GM19193 (cell line): ENCODE measurements around the gene SEMA4A.

Experiments
- POLR2A ChIP-seq: IDR thresholded peaks from 4 replicates; pipeline ENCODE4 v1.6.1; 2011; ENCODE audit not compliant: insufficient read depth, insufficient read length; ENCODE audit errors: extremely low read depth

The SEMA4A gene

DNA sequence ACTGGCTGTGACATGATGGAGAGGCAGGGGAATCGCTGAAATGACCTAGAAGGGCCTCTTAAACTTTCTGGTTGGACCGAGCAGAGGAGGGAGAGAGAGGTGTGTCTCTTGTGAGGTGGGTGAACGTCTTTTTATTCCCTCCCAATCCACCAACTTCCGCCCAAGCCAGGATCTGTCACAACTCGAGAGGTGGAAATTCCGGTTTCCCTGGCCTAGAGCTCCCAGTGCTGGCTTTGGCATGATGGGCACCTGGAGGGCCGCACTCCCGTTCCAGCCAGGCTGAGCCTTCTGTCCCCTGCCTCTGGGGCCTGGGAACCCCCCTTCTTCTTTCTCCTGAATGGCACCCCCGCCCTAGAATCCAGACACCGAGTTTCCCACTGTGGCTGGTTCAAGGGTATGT is at the start of gene SEMA4A:
Gene SEMA4A (plus strand): TSS at position 224 of the 400 bp plus-strand sequence. CDS start 994 bp downstream, outside the sequence.
- TF ChIP-seq POLR2A = no peak

DNA sequence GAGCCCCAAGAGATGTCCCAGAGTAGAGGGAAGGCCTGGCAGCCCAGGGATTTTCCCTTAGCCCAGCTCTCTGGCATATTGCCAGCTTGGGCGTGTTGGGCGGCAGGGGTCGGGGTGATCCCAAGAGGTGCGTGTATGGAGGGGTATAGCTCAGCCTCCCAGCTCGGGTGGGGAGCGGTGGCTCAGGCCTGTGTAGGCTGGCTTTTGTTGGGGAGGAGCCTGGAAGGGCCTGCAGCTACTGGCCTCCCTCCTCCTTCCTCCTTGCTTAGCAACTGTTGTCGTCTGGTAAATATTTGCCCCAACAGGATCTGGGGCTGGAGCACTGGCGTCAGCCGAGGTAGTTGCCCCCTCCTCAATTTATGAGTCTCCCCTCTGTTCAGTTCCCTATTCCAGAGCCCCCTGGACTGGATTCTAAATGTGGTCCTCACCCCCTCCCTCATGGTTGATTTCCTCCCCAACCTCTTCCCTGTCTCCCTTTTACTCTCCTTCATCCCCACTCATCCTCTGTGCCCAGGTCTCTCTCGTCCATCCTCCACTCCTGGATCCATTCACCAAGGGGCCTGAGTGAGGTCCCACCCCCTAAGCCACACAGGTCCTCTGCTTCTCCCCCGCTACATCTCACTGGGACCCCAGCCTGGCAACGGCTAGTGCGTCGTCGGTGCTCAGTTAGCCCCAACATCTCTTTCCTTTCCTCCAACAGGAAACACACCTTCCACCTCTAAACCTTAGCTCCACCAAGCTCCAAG is 49.1 kb upstream of the SEMA4A start:
- TF ChIP-seq POLR2A = no peak

DNA sequence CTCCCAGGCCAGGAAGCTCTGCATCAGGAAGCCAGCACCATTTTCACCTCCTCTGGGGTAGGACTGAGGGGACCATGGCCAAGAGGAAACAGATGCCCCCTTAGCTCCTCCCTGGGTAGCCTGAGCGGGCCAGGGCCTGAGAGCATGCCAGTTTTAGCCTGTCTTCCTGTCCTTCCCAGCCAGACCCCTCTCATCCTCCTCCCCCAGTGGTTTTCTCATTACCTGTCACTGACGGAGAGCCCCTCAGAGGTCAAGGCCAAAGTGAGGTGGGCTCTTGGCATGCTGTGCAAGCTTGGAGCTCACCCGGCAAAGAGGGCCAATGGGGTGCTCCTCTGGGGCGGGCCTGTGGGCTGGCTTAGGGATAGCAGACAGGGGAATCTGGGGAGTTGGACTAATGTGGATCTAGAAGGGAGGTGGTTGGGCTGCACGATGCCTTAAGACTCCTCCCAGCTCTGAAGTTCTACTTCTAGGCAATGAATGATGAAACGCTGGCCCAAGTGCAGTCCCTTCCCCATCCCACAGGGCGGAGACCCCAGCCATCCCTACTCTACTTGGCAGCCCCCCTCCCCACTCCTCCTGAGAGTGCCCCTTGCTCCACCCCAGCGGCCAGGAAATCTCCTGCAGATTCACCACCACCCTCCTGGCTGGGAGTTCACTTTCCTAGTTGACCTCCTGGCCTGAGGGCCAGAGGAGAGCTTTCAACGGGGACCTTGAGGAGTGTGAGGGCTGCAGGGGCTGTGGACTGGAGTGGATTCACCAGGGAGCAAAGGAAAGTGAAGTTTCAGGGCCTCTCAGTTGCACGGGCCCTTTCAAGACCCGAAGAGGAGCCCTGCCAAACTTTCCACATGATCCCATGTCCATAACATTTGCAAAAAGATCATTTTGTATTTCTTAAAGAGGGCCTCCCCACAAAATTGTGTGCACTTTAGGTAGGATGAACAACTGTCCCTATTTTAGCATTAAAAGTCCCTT is 48.2 kb upstream of the SEMA4A start:
- TF ChIP-seq POLR2A = no peak

GRCh38 chr1:156106624-156107488 is 46.5 kb upstream of the SEMA4A start:
- peak; percentile 31 for TF ChIP-seq POLR2A

- no peak for TF ChIP-seq POLR2A
Measured at GRCh38 chr1:156108057-156108456, 45.3 kb upstream of the SEMA4A start.

DNA sequence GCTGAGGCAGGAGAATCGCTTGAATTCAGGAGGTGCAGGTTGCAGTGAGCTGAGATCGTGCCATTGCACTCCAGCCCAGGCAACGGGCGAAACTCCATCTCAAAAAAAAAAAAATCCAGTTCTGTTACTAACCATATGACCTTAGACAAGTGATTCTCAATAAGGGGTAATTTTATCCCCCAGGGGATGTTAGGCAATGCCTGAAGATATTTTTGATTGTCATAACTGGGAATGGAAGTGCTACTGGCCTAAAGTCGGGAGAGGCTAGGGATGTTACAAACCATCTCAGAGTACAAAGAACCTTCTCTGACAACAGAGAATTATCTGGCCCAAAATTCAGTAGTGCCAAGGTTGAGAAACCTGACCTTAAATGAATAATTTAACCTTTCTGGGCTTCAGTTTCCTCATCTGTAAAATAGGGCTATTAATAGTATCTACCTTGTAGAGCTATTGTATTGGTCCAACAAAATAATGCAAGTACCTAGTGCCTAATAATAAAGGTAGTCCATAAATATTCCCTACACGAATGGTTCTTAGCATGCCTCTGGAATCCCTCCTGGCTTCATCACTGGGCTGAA is 44.6 kb upstream of the SEMA4A start:
- no peak for TF ChIP-seq POLR2A

GRCh38 chr1:156110252-156110651 is 43.1 kb upstream of the SEMA4A start:
- TF ChIP-seq POLR2A = no peak

GRCh38 chr1:156111355-156111962 is 41.9 kb upstream of the SEMA4A start:
- no peak for TF ChIP-seq POLR2A

DNA sequence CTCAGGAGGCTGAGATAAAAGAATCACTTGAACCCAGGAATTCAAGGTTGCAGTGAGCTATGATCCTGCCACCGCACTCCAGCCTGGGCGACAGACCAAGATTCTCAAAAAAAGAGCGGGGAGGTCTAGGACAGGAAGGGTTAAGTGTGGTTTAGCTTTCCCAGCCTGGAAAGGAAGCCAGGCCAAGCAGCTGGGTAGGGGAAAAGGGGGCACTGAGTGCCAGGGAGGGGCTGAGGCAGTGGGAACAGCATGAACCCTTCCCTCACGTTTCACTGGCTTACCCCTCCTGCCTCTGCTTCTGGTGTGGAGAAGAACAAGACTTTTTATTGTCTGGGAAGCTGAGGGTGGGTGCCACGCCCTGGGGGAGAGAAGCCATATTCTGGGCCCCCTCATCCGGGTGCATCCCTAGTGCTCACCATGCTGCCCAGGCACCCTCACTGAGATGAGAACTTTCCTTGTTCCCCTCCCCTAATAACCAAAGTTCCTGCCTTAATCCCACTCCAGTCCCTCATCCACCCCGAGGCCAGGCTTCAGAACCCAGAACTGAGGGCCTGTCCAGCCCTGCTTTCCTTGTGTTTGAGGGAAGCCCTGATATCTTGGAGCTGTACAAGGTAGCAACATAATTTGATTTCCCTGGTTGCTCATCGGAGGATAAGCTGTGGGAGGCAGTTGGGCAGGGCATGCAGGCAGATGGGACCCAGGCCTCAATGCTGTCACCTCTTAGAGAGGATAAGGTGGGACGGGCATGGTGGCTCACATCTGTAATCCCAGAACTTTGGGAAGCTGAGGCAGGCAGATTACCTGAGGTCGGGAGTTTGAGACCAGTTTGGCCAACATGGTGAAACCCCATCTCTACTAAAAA is 40.9 kb upstream of the SEMA4A start:
- TF ChIP-seq POLR2A = no peak

- TF ChIP-seq POLR2A = no peak
Measured at GRCh38 chr1:156113282-156113950, 40.0 kb upstream of the SEMA4A start.

- TF ChIP-seq POLR2A = peak; percentile 87
Measured at GRCh38 chr1:156114101-156114918, 39.1 kb upstream of the SEMA4A start, which contains the start of gene LMNA. TSS of gene LMNA (plus strand) at chr1:156114711. CDS start at chr1:156114919, 208 bp downstream.
